Stimulated activated CD8-positive, alpha-beta memory T cell treated with anti-CD3 and anti-CD28 coated beads, Interleukin-15, amount 100 ng/mL, for 1 hour (primary cell): ENCODE results near the gene IKZF1.

ENCODE experiments used
- DNase-seq: peaks from one replicate; pipeline ENCODE4 v3.0.0-alpha.2; 2020; ENCODE audit warnings: low read depth

The IKZF1 gene

GRCh38 chr7:50413561-50413960 is 109.0 kb downstream of the IKZF1 start:
- no peak for DNase-seq

- no peak for DNase-seq
Measured at GRCh38 chr7:50415844-50416364, 111.4 kb downstream of the IKZF1 start.

- no peak for DNase-seq
Measured at GRCh38 chr7:50416527-50417182, 112.1 kb downstream of the IKZF1 start.

GRCh38 chr7:50418086-50418515 is 113.6 kb downstream of the IKZF1 start:
- peak; percentile 55 for DNase-seq

GRCh38 chr7:50418526-50419290 is 114.2 kb downstream of the IKZF1 start:
- no peak for DNase-seq

- DNase-seq: no peak
Measured at GRCh38 chr7:50421043-50421442, 116.5 kb downstream of the IKZF1 start.

GRCh38 chr7:50422858-50423257 is 118.3 kb downstream of the IKZF1 start:
- no peak for DNase-seq

- DNase-seq: no peak
Measured at GRCh38 chr7:50423860-50424259, 119.3 kb downstream of the IKZF1 start.

- DNase-seq: no peak
Measured at GRCh38 chr7:50425318-50425717, 120.8 kb downstream of the IKZF1 start.

GRCh38 chr7:50426280-50427045 is 121.9 kb downstream of the IKZF1 start:
- DNase-seq: no peak

- no peak for DNase-seq
Measured at GRCh38 chr7:50427518-50427917, 123.0 kb downstream of the IKZF1 start.

- DNase-seq: no peak
Measured at GRCh38 chr7:50428911-50429310, 124.4 kb downstream of the IKZF1 start.

GRCh38 chr7:50431316-50431715 is 126.8 kb downstream of the IKZF1 start:
- DNase-seq: no peak

- DNase-seq: no peak
Measured at GRCh38 chr7:50431722-50432305, 127.3 kb downstream of the IKZF1 start.

- no peak for DNase-seq
Measured at GRCh38 chr7:50436133-50436806, 131.8 kb downstream of the IKZF1 start.

- DNase-seq: no peak
Measured at GRCh38 chr7:50446542-50446960, 142.0 kb downstream of the IKZF1 start.

GRCh38 chr7:50448823-50449222 is 144.3 kb downstream of the IKZF1 start:
- DNase-seq: no peak

- DNase-seq: no peak
Measured at GRCh38 chr7:50449501-50449880, 145.0 kb downstream of the IKZF1 start.

GRCh38 chr7:50449881-50450589 is 145.5 kb downstream of the IKZF1 start, which contains the start of gene FIGNL1:
Gene FIGNL1 (minus strand): TSS chr7:50450350. CDS start chr7:50447287, 3,063 bp downstream.
- DNase-seq: peak; percentile 38

- no peak for DNase-seq
Measured at GRCh38 chr7:50450590-50451032, 146.1 kb downstream of the IKZF1 start.
